NCI-H2227 treated with DMSO at 0.1 percent for 48 hours (cell line): Measurements from ENCODE around the gene SH3BP2.
"Not testable (repeated sequence)": the region's sequence is repeated elsewhere in the genome, so short reads cannot be mapped to it uniquely, and the experiment has no call there.

Experiments
- DNase-seq: peaks from one replicate; lab custom pipeline; 2025; lab: John Stamatoyannopoulos, UW

SH3BP2 gene

DNA sequence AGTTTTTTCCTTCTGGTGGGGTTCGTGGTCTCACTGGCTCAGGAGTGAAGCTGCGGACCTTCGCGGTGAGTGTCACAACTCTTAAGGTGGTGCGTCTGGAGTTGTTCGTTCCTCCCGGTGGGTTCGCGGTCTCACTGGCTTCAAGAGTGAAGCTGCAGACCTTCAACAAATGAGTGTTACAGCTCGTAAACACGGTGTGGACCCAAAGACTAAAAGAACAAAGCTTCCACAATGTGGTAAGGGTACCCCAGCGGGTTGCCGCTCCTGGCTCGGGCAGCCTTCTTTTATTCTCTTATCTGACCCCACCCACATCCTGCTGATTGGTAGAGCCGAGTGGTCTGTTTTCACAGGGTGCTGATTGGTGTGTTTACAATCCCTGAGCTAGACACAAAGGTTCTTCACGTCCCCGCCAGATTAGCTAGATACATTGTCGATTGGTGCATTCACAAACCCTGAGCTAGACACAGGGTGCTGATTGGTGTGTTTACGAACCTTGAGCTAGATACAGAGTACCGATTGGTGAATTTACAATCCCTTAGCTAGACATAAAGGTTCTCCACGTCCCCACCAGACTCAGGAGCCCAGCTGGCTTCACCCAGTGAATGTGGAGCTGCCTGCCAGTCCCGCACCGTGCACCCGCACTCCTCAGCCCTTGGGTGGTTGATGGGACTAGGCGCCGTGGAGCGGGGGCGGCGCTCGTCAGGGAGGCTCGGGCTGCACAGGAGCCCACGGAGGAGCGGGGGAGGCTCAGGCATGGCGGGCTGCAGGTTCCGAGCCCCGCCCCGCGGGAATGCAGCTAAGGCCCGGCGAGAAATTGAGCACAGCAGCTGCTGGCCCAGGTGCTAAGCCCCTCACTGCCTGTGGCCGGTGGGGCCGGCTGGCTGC, 30.2 kb upstream of the SH3BP2 start:
- DNase-seq, result not testable (repeated sequence)

DNA sequence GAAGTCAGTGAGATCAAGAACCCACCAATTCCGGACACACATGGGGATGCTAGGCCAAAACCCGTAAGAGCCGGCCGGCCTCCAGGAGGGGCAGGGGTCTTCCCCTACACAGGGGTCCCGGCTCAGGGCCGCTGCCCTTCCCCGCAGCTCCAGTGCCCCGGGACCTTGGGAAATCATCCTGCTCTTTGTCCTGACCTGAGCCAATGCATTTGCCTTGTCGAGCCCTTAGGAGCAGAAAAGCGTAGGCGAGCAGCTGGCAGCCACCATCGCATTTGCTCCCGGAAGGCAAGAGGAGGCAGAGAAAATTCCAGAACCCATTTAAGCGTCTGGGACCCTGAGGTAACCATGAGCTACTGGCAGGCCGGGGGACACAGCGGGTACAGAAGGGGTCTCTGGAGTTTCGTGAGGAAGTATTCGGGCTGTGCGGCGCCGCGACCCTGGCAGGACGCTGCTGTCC, 29.3 kb upstream of the SH3BP2 start:
- no peak for DNase-seq

DNA sequence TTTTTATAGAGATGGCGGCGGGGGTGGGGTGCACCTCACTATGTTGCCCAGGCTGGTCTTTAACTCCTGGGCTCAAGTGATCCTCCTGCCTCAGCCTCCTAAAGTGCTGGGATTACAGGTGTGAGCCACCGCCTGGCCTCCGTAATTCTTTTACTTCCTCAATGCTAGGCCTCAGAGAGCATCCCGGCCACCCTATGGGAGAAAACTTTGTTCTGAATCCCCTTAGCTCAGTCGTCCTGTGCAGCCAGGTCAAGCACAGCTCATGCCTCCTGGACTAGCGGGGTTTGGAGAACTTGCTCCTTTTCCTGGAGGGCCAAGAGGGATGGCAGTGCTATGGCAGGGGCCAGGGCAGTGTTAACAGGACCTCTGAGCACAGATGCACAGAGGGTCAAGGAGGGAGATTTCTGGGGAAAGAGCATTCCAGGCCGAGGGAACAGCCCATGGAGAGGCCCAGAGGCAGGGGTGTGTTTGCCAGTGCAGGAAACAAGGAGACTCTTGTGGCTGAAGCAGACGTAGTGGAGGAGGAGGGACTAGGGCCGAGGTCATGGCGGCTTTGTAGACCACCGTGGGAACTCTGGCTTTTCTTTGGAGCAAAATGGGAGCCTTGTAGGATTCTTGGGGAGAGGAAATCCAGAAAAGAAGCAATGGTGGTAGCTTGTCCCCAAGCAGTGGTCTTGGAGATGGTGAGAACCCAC, 26.9 kb upstream of the SH3BP2 start:
- no peak for DNase-seq

DNA sequence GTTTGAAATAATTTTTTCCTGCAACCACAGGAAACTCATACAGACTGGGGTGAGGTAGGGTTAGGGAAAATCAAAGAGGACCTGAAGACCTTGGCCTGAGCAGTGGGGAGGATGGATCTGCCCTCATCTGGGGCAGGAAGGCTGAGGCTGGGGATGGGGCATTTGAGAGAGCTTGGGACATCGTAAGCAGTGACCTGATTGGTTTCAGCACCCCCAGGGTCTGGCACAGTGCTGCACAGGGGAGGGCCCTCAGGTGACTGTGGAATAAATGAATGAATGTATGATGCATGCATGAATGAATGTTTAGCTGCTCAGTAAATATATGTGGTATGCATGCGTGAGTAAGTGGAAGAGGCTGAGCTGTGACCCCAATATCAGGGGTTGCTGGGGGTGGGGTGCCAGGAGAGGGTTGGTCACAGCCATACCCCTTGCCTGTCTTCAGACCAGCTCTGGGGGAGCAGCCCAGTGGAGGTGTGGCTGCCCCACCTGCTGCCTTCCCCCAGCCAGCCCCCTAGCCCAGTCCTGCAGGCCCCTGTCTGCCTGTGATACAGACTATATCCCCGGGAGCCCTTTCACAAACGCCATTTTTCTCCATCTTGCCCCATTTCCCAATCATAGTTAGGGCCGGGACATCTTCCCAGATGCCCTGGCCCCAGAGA, 25.7 kb upstream of the SH3BP2 start:
- no peak for DNase-seq

DNA sequence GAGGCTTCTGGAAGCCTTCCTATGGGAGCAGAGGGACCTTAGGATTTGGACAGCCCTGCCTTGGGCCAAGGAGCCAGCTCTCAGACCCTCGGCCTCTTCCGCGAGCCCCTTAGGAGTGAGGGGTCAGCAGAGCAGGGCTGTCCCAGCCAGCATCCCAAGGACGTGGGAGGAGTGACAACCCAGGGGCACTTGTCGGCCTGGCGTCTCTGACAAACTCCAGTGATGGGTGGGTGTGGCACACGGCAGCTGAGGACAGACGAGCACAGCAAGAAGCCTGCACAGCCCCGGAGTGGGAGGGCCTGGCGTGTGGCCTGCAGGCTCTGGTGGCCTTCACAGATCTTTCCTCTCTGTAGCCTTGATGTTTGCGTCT, 25.2 kb upstream of the SH3BP2 start:
- no peak for DNase-seq

DNA sequence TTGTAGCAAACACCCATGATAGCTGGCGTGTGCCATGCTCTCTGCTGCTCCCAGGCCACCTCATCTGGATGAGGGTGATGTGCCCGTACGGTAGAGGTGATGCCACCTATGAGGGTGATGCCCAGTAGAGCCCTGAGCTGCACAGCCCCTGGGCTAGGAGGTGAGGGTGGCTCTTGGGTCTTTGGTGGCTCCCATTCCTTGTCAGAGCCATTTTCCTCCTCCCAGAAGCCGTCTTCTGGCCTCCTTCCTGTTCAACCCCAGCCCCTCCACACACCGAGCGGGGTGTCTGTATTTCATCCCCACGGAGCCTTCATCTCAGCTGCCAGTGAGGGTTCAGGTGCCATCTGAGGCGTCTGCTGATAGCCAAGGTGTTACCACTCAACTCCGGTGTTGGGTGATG, 24.8 kb upstream of the SH3BP2 start:
- DNase-seq, result no peak

DNA sequence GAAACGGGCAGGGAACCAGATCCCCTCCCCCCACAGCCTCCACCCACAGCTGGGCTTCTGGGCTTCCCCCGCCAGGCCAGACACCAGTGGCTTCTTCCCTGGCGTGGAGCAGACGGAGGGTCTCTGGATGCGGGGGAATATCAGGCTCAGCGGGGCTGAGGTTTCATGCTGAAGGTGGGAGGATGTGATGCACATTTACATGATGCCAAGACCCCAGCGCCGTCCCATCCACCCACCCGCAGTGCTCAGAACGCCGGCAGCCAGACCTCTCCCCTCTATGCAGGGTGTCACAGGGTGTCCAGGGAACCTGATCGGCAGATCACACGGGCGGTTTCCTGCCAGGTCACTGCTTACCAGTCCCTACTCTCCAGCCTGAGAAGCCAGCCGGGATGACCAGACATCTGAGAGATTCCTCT, 24.0 kb upstream of the SH3BP2 start:
- no peak for DNase-seq

DNA sequence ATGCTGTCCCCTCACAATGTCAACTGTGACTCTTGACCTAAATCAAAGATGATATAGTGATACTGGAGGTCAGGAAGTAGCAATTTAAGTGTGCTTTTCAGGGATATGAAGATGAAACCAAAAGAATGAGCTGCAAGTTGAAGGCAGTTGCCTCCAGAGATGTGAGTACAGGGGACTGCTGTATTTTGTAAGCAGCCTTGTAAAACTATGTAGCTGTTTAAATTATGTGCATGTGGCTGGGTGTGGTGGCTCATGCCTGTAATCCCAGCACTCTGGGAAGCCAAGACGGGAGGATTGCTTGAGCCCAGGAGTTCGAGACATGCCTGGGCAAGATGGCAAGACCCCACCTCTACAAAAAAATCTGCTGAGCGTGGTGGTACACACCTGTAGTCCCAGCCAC, 21.6 kb upstream of the SH3BP2 start:
- DNase-seq, result no peak

DNA sequence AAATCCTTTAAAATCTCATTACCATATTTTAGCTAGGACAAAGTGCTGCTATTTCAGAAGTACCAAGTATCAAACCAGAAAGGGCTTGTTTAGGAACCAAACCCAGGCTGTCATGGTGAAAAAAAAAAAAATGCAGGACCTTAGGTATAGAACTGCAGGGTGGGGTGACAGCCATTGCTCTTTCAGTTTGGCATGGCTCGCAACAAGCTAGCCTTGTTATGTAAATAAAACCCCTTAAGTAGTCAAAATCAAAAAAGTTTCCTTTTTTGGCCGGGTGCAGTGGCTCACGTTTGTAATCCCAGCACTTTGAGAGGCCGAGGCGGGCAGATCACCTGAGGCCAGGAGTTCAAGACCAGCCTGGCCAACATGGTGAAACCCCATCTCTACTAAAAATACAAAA, 12.2 kb upstream of the SH3BP2 start:
- DNase-seq, result not testable (repeated sequence)

DNA sequence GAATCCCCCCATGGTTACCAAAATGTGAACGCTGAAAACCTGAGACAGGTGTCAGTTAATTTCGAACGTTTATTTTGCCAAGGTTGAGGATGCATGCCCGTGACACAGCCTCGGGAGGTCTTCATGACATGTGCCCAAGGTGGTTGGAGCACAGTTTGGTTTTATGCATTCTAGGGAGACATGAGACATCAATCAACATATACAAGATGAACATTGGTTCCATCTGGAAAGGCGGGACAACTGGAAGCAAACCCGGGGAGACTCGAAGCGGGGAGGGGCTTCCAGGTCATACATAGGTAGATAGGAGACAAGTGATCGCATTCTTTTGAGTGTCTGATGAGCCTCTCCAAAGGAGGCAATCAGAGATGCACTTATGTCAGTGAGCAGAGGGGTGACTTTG, 11.0 kb upstream of the SH3BP2 start:
- no peak for DNase-seq

DNA sequence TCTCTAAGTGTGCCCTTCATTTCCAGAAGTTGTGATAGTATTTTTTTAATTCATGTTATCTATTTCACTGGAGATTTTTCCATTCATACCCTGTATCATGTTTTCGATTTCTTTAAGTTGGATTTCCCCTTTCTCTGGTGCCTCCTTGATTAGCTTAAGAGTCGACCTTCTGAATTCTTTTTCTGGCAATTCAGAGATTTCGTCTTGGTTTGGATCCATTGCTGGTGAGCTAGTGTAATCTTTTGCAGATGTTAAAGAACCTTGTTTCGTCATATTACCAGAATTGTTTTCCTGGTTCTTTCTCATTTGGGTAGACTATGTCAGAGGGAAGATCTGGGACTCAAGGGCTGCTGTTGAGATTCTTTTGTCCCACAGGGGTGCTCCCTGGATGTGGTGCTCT, 9.1 kb upstream of the SH3BP2 start:
- DNase-seq, result no peak

DNA sequence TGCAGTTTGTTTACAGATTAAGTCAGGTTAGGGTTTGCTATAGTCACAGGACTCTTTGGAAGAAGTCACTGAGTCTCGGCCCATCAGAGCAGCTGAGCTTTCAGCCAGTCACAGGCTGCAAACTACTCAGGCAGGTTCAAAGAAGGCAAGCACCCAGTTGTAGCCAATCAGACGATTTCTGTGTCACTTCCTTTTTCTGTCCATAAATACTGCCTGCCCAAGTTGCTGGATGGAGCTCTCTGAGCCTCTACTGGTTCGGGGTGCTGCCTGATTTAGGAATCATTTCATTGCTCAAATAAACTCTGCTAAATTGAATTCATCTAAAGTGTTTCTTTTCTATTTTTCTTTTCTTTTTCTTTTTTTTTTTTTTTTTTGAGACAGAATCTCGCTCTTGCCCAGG, 7.3 kb upstream of the SH3BP2 start:
- no peak for DNase-seq

DNA sequence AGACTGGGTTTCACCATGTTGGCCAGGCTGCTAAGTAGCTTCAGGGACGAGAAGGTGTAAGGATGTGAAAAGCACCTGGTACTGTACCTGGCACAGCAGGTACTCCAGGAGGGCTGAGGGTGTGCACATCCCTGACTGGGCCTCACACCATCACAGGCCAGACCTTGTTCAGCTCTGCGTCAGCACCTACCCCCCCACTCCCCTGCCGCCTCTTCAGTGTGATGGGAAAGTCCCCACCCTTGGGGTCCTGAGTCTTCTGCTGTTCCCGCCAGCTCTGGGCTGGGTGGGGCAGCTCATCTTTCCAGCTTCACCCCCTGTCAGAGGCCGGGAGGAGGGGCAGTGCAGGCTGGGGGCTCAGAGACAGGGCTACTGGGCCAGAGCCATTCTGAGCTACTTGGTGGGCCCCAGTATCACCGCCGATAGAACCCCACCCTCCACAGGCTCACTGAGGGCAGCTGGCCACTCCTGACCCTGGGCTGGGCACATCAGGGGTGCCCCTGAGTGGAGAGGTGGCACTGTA, 6.7 kb upstream of the SH3BP2 start:
- DNase-seq, result no peak

DNA sequence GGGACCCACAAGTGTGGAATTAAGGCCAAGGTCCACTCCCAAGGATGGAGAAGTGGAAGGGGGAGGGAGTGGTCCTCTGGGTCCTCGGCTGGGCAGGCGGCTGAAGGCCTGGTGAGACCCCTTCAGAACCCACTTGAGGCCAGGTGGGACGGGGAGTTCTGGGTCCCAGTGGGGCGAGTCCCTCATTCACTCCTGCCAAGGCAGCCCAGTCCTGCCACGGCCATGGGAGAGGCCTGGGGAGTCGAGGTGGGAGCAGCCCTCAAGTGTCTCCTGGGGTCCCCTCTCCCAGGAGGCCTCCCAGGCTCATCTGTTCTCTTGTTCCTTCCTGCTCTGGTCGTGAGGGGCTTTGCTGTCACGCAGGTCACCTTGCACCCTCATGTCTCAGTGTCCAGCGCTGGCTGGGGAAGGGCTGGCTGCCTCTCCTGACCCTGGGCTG, 6.1 kb upstream of the SH3BP2 start:
- no peak for DNase-seq

DNA sequence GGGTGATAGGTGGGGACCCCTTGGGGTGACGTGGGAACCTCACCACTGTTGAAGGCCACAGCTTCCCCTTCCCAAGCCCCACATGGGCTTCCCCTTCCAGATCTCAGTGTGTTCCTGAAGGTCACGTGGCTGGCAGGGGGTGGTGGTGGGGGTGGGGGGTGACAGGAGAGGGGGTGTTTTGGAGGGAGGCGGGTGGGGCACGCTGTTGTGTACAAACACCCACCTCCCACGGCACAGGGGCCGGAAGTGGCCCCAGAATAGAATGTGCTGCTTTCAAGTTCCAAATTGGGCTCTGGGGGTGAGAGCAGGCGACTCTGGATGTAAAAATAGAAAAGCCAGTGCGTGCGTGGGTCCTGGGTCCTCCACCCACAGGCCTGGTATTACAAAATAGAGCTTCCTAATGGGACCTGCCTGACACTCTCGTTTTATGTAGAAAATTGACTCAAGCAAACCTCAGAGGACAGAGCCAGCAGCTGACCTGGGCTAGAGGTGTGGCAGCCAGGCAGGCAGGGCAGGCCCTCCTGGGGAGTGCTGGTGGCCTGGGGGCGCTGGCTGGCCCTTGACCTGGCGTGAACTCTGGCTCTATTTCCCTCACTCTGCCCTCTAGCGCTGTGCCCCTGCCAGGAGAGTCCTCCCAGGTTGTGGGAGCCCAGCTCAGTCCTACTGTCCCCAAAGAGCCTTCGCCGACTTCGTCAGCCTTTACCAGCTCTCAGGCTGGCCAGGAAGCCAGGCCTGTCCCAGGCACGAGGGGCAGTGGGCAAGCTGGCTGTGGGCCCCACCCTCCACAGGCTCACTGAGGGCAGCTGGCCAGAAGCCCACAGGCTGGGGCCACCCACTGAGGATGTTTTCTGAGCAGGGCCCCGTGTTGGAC, 5.4 kb upstream of the SH3BP2 start:
- no peak for DNase-seq

DNA sequence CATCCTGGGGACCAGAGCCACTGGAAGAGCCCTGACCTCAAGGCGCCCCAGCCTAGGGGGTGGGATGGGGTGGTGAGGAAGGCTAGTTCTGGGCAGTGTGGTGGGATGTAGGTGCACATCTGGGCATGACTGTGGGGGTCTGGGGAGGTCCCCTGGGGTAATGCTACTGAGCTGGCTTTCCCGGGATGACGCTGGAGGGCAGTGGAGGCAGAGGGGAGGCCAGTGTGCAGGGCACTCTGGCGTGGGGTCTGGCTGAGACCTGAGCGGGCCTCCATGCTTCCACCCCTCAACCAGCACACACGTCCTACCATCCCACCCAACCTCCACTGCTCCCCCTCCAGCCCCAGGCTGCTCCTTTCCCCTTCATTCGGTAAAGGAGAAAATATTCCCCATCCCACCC, 4.8 kb upstream of the SH3BP2 start:
- no peak for DNase-seq

DNA sequence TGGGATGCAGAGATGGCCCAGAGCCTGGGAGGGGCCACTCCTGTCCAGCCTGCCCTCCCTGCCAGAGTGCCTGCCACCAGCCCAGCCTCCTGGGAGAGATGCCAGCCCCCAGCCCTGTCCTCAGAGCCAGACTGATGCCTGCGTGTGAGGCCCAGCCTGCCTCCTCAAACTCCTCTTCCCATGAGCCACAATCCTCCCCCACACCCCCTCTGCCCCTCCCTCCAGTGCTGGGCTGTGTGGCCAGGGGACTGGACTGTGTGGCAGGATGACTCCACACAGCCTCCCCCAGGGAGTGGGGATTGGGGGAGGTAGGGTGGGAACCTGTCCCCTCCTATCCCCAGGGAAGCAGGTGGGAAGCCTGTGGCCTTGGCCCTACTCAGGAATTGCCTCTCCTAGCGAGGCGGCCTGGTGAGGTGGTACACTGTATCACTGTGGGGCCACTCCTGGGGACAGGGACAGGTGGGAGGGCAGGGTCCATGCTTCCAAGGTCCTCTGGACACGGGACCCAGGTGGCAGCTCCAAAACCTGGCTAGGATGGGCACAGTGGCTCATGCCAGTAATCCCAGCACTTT, 4.3 kb upstream of the SH3BP2 start:
- no peak for DNase-seq

DNA sequence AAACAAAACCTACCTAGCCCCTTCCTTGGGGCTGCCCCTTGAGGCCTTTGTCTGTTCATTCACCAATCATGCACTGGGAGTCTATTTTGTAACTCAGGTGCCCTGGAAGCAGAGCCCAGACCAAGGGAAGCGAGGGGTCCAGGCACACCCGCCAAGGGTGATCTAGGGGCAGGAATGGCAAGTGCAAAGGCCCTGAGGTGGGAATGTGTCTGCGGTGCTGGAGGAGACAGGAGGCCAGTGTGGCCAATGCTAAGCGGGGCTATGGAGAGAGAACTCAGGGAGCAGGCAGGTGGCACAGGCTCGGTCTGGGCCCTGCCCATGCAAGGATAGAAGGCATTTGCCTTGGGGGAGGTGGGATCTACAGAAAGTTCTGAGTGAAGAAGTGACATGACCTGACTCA, 3.5 kb upstream of the SH3BP2 start:
- no peak for DNase-seq

DNA sequence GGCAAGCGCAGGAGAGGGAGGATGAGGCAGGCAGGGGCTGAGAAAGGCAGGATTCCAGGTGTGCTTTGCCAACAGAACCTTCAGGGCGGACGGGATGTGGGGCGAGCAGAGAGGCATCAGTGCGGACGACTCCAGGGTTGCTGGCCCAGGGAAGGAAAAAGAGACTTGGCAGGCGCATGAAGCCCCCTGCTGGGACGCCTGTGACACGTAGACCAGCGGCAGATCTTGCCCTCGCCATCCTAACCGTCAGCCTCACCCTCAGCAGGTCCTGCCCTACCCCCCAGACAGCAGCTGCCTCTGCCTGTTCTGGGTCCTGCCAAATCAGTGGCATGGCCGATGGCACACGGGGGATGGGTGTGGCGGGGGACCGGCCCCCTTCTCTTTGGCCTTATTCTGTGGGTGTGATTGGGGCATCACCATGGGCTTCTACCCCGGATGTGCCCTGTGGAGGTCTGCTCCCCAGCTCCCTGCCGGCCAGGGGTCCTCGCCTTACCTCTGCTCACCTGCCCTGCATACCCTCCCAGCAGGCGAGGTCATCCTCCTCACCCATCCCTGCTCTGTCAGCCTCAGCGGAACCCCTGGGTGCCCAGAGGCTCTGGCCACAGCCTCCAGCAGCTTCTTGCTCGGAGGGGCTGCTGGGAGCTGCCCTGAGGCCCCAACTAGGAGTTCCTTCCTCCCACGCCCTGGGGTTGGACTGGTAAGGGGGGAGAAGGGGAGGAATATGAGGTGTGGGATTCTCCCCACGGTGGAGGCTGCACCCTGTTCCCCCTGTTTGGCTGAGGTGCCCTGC, 2.9 kb upstream of the SH3BP2 start:
- no peak for DNase-seq
